Posterior vena cava (tissue), 2 donors: ENCODE data around the gene DPM3. TPM values are rescaled to one million over a fixed set of nuclear protein-coding genes. Genes with fewer than 3 reads are reported as not detected.
"Not testable (repeated sequence)": the region's sequence is repeated elsewhere in the genome, so short reads cannot be mapped to it uniquely, and the experiment has no call there.

Experiments
- DNase-seq: peaks from one replicate; pipeline ENCODE4 v3.0.0-alpha.2; 2020; ENCODE audit warnings: low spot score
- intact Hi-C, 2 donors: fragments of 100-400 bp; cut with DNase I; formaldehyde crosslinking; loops; one replicate each; pipeline versions ENCODE4 v1.14.1 to v1.14.2; 2022 to 2023
- long read RNA-seq, 2 donors: library from polyadenylated mRNA; unstranded; transcript quantifications; one replicate each; pipeline ENCODE4 v2.0.0, GENCODE V29; 2020 to 2021
- total RNA-seq, 2 donors: library from RNA; stranded (reverse); fragmentation: NEBNext Ultra II Directional; extraction: Animal tissue kit (Norgen Biotek cat#: 25700); gene quantifications; one replicate each; pipeline ENCODE4 v1.2.1, GENCODE V29; 2021
- donor health status: DM: yes; HTN: yes; CAD: no.
- donor health status: DM: yes; HTN: yes; CAD: no.

Gene DPM3, protein sequence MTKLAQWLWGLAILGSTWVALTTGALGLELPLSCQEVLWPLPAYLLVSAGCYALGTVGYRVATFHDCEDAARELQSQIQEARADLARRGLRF
- total RNA-seq, result 10 to 100 TPM; 53.1 to 75.2 TPM
- long read RNA-seq, donor 1, partial matches to known transcripts, result 0 of 6 reads
- long read RNA-seq, donor 1, other reads (novel, unspliced or antisense), result 1 of 6 reads
- long read RNA-seq, donor 2, partial matches to known transcripts, result 0 of 2 reads
- long read RNA-seq, donor 2, other reads (novel, unspliced or antisense), result 0 of 2 reads

DNA sequence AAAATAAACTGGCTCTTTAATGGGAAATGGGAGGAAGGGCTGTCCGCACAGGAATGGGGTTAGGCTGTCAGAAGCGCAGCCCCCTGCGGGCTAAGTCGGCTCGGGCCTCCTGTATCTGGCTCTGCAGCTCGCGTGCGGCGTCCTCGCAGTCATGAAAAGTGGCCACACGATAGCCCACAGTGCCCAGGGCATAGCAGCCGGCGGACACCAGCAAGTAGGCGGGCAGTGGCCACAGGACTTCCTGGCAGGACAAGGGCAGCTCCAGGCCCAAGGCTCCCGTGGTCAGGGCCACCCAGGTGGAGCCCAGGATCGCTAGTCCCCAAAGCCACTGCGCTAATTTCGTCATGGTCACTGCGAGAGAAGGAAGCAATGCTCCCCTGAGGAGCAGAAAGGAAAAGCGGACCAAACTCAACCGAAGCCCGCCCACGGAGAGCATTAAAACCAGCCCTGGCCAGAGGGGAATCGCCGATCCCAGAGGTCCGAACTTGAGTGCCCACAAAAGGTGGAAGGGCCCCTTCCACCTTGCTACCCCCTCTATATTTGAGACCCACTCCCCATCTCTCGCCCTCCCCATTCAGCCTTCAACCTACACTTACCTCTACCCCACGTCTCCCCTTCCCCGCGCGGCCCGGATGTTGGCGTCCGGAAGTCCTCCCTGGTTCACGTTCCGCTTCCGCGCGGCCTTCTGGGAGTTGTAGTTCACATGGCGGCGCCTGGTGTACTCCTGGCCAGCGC, at the start of gene DPM3:
DPM3 (minus strand) TSS at position 637 of the 735 bp plus-strand sequence; CDS start at position 346, 291 bp downstream.
- intact Hi-C loops, result no loop called here
- peak; percentile 97 for DNase-seq

DNA sequence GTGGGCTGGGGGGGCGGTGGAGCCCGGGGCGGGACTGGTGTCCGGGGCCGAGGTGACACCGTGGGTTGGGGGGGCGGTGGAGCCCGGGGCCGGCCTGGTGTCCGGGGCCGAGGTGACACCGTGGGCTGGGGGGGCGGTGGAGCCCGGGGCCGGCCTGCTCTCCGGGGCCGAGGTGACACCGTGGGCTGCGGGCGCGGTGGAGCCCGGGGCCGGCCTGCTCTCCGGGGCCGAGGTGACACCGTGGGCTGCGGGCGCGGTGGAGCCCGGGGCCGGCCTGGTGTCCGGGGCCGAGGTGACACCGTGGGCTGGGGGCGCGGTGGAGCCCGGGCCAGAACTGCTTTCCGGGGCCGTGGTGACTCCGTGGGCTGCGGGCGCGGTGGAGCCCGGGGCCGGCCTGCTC, 49.6 kb upstream of the DPM3 start:
- intact Hi-C loops, DNase-seq: not testable (repeated sequence)

DNA sequence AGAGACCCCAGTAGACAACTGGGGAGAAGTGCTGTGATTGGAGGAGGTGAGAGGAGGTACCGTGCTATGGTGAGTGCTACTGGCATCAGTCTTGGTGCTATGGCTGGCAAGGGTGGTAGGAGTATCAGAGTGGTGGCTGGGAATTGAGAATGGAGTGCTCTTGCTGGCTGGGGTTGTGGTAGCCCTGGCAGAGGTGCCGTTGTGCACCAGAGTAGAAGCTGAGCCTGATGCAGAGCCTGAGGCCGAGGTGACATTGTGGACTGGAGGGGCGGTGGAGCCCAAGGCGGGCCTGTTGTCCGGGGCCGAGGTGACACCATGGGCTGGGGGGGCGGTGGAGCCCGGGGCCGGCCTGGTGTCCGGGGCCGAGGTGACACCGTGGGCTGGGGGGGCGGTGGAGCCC, 47.9 kb upstream of the DPM3 start:
- DNase-seq, result peak; percentile 48
- intact Hi-C loops, result no loop called here

DNA sequence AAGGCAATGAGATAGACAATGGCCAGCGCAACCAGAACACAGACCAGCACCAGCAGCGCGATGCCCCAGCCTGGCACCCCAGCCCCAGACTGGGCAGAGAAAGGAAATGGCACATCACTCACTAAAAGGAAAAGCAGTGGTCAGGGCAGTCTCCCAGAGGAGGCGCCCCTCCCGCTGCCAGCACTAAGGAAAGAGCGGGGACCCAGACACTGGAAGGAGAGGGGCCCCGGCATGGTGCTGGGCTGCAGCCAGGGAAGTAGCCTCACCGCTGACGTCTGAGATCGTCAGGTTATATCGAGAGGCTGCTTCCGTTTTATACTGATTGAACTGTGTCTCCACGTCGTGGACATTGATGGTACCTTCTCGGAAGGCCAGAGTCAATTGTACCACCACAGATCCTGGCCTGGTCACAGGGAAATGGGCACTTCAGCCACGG, 47.1 kb upstream of the DPM3 start:
- no peak for DNase-seq
- intact Hi-C loops, result no loop called here

DNA sequence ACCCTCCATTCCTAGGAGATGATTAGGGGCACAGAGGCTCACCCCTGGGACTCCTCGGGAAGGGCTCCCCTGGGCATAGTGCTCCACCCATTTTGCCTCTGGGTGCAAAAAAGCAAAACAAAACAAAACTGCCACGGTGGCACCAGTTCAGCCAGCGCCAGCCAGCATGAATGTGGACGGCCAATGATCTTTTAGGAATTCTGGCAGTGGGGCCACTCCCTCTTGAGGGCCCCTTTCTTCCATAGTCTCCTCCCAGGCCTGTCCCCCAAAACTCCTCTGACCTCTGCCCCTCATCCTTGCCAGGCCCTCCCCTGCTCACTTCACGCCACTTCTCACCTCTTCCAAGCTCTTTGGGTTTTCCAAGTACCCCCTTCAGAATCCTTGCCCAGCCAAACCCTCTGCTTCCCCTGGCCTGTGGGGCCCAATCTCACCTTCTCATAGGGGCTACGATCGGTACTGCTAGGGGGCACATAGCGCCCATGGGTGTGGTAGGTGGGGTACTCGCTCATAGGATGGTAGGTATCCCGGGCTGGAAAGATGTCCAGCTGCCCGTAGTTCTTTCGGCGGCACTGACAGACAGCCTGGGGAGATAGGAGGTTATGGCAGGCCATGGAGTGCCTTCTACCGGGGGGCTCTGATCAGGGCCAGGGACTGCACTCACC, 46.6 kb upstream of the DPM3 start:
- intact Hi-C loops, result no loop called here
- no peak for DNase-seq

DNA sequence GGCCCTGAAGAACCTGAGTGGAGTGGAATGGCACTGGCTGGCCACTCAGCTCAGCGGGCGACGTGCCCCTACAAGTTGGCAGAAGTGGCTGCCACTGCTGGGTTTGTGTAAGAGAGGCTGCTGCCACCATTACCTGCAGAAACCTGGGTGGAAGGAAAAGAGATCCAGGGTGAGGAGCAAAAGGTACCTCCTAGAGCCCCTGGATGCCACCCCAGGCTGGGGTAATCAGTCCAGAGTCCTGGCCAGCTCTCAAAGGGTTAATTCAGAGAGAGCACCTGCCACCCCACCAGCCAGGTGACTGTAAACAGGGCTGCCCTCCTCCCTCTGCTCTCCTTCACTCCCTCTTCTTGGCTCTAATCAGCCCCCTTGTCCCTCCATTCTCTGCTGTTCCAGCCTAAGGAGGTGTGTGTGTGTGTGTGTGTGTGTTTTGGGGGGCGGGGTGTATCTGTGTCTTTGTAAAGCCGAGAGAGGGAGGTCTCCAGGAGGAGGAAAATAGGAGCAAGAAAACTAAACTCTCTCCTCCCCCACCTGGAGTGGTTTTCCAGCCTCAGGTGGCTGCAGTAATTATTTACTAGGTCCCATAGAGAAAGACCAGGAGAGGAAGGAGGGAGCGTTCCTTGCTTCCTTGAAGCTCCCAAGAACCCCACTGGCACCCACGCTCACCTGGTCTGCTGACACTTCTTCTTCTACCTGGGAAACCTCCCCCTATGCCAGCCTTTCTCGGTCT, 45.9 kb upstream of the DPM3 start:
- peak; percentile 65 for DNase-seq
- intact Hi-C loops, result no loop called here

DNA sequence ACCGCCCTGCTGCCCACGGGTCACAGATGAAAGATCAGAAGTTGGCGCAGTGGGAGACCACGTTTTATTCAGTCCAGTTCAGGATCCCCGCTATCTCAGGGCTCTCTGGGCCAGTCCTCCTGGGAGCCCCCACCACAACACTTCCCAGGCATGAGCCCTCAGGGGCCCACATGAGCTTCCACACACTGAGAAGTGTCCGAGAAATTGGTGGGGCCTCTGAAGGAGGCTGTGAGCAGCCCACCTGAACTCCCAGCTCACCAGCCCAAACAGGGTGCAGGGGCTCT, 45.4 kb upstream of the DPM3 start:
- intact Hi-C loops, result no loop called here
- no peak for DNase-seq

DNA sequence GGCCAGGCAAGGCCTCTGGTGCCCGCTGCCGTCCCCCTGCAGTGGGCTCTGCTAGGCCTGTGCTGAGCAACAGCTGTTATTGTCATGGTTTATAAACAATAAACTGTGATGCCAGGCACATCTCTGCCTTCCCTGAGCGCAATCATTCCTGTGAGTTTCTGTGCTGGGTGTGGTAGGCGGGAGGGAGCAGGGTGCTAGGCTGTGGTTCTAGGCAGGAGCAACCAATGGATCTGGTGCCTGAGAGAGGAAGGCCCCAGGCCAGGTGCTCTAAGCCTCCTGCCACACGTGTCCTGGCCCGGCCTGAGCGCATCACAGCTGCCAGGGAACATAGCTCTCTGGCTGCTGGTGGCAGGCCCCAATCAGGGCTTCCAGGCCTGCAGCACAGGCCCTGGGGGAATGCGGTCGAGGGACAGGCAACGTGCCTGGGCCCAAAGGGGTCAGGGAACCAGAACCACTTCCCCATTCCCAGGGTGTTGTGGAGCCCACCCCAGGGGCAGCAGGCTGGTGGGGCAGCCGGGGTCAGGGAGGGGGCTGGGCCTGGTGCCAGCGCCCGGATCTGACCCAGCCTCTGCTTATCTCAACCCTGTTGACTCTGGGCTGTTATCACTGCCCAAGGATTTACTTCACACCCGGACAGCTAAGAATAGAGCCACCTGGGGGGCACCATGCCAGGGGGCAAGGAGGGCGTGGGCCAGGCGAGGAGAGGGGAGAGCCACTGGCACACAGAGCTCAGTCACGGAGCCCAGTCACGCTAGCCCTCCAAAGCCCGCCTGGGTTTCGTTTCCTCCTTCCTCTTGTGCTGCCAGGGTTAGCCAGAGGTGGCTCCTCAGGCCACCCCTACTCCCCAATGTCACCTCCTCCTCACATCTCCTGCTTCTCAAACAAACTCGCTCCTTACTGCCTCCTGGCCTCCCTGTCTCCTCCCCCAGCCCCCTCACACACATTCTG, 44.8 kb upstream of the DPM3 start:
- intact Hi-C loops, result no loop called here
- DNase-seq, result peak; percentile 83

DNA sequence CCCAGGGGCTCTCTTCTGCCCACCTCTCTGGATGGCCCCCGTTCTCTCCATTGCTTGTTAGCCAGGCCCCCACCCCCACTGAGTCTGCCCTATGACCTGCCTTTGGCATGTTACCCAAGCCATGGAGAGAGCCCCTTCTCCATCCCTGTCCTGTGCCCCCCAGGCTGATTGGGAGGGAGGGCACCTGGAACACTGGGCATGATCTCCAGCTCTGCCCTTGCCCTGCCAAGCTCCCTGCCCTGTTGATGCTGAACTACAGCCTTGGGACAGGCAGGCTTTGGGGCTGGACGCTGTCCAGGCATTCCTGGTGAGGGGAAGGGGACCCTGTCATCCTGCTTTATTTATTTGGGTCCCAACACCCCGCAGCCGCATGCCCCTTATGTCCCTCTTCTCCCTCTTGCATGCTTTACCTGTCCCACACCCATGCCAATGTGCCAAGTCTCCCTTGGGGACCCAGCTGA, 44.0 kb upstream of the DPM3 start:
- DNase-seq, result no peak
- intact Hi-C loops, result no loop called here

DNA sequence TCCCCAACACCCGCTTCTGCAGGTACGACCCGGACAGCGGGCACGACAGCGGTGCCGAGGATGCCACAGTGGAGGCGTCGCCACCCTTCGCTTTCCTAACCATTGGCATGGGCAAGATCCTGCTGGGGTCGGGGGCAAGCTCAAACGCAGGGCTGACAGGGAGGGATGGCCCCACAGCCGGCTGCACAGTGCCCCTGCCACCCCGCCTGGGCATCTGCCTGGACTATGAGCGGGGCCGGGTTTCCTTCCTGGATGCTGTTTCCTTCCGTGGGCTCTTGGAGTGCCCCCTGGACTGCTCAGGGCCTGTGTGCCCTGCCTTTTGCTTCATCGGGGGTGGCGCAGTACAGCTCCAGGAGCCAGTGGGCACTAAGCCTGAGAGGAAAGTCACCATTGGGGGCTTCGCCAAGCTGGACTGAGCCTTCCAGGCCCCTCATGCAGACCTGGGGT, 43.5 kb upstream of the DPM3 start:
- no peak for DNase-seq
- intact Hi-C loops, result no loop called here

DNA sequence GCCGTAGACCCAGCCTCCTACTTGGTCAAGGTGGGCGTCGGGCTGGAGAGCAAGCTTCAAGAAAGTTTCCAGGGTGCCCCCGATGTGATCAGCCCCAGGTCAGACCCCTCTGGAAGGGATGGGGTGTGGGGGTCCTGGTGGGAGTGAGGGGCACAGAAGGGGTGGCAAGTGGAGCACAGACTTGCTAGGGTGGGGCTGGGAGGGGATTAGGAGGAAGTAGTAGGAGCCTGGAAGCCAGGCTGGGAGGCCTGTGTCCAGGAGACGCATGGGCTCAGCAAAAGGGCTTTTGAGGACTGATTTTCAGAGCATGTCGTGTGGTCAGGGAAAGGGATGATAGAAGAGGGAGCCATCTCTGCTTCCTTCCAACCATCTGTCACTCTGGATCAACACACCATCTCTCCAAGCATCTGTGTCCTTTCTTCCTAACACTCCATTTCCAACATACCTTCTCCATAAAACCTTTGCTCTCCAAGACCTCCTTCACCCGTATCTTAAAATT, 41.8 kb upstream of the DPM3 start:
- DNase-seq, result peak; percentile 60
- intact Hi-C loops, result no loop called here

DNA sequence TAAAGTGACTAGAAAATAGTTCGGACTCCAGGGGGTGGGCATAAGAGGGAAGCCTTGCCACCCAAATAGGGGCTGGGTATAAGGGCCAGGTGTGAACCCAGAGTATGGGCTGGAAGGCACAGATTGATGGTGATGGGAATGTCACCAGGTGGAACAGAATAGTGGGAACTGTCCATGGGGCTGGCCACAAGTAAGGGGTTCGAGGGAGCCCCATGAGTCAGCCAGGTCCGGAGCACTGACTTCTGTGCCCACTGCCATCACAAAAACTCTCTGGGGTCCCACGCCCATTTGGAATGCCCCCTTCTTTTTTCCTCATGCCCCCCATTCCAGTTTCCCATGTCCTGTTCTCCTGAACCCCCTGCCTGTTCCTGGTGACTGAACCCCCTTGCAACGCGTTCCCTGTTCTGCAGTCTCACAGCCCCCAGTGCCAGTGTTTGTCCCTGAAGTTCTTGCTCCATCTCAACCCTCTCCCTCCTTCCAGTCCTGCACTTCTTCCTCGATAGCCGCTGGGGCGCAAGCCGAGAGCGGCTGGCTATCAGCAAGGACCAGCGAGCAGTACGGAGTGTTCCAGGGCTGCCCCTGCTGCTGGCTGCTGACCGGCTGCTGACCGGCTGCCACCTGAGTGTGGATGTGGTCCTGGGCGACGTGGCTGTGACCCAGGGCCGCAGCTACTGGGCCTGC, 41.2 kb upstream of the DPM3 start:
- peak; percentile 58 for DNase-seq

DNA sequence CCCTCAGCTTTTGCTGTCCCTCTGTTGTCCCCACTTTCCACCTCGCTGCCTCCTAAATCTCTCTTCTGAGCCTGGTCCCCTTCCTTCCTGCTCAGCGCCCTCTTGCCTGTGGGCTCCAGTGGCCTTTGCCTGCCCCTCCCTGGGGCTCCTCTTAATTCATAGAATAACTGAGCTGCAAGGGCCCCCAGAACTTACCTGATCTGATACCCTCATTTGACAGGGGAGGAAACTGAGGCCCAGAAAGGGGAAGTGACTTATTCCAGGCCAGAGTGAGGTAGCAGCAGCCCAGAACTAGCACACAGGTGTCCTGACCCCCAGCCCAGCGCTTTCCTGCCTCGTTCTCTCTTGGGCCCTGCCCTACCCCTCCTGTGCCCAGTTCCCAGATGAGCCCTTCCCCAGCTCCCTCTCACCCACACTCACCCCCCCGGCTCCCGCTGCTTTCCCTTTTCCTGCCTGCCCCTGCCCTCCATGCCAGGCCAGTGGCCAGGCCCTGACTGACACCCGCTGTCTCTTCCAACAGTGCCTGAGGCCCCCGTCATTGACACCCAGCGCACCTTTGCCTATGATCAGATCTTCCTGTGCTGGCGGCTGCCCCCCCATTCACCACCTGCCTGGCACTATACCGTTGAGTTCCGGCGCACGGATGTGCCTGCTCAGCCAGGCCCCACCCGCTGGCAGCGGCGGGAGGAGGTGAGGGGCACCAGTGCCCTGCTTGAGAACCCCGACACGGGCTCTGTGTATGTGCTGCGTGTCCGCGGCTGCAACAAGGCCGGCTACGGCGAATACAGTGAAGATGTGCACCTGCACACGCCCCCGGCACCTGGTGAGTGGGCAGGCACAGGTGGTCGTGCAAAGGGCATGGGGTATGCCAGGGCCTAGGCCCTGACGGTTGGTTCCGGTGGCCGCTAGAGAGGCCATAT, 39.0 kb upstream of the DPM3 start:
- intact Hi-C loops, result loop anchor here in 1 of 2 donors (10.0 kb wide), 1 partner anchor 45 kb away; no protein-coding TSS in a partner anchor
- peak; percentile 74 for DNase-seq

More for the DNA sequence above, 41.2 kb upstream of the DPM3 start:
- intact Hi-C loops, result no loop called here

DNA sequence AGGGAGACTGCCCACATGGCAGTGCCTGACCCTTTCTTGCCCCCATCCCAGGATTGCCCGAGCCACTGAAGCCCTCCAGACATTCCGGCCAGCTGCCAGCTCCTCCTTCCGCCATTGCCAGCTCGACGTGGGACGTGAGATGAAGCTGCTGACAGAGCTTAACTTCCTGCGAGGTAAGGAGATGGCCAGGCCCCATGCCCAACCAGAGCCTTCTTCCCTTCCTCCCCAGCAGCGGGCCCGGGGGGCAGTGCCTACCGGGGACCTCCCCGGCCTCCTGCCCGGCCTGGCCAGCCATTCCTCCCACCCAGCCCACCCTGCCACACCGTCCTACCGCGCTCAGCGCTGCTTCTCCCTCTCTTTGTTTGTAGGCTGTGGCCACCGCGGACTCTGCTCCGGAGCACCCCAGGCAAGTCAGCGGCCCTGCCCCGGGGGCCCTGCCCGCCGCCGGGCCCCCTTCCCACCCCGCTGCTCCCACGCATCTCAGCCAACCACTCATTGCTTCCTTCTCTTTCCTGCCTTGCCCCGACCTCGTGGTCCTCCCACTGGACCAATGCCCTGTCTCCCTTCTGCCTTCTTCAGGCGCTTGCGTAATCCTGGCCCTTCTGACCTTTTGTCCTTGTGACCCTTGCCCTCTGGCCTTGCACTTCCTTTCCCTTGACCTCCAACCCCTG, 38.2 kb upstream of the DPM3 start:
- peak; percentile 78 for DNase-seq
- intact Hi-C loops, result loop anchor here in 1 of 2 donors (10.0 kb wide), 1 partner anchor 46 kb away; no protein-coding TSS in a partner anchor

DNA sequence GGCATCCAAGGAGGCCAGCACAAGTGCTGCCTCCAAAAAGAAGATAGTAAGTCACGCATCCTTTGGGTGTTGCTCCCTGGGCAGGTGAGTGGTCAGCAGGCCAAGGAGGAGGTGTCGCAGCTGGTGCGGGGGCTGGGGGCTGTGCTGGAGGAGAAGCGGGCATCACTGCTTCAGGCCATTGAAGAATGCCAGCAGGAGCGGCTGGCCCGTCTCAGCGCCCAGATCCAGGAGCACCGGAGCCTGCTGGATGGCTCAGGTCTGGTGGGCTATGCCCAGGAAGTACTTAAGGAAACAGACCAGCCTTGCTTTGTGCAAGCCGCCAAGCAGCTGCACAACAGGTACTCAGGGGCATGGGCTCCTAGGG, 37.6 kb upstream of the DPM3 start:
- peak; percentile 72 for DNase-seq
- intact Hi-C loops, result loop anchor here (2.0 to 10.0 kb wide), 2 partner anchors 47 to 49 kb away; no protein-coding TSS in a partner anchor
